Coronary artery (tissue), 2 donors: Measurements from ENCODE around the gene EEF1B2.
"Not testable (repeated sequence)": the region's sequence is repeated elsewhere in the genome, so short reads cannot be mapped to it uniquely, and the experiment has no call there.

ENCODE experiments used
- DNase-seq: peaks from one replicate; pipeline ENCODE4 v3.0.0-alpha.2; 2017; ENCODE audit warnings: low spot score
- H3K27ac ChIP-seq, 2 donors: fragments of 200-600 bp; sonication (generic); one replicate each; pipeline ENCODE4 v1.5.1; 2016 to 2019
- H3K4me3 ChIP-seq: fragments of 200-600 bp; sonication (generic); 2 replicates; pipeline ENCODE4 v1.5.1; 2016; ENCODE audit warnings: mild to moderate bottlenecking, moderate library complexity
- TF ChIP-seq, protein P1 (sequence below): fragments of 200-600 bp; sonication (generic); IDR thresholded peaks from one replicate; pipeline ENCODE4 v1.5.1; 2019; ENCODE audit warnings: antibody characterized with exemption

EEF1B2 gene

DNA sequence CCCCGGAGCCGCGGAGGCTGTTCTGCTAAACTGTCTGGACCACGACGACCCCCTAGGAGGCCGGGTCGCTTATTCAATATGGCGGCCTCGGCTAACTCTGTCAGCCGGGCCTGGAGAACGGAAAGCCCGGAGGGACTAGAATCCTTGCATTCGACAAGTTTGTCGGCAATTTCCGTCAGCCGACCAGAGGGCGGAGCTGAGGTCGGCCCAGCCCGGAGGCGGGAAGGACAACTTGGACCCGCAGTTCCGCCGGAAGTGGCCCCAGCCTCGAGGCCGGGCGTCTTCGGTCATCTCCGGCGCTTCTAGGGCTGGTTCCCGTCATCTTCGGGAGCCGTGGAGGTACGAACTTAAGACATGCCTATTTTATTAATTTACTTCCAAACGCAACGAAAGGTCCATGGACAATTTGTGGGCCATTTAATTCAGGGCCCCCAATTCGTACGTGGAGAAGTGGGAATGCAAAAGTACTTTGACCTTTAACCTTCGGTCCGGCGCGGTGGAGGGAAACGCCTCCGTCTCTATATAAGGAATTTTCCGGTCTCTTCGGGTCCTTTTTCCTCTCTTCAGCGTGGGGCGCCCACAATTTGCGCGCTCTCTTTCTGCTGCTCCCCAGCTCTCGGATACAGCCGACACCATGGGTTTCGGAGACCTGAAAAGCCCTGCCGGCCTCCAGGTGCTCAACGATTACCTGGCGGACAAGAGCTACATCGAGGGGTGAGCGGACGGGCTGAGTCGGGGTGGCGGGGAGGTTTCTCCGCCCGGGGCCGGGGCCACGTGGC lies at the start of gene EEF1B2, which contains the start of gene NDUFS1:
Gene EEF1B2 (plus strand): TSS at position 550 of the 779 bp plus-strand sequence. CDS start 85 bp downstream, at position 635.
Gene NDUFS1 (minus strand): TSS at position 99 of the 779 bp plus-strand sequence. CDS start 5,766 bp downstream, outside the sequence.
- H3K4me3 ChIP-seq, result peak within 1 kb of the TSS; percentile 90
- peak; percentile 99 for DNase-seq
- TF ChIP-seq, protein P1, sequence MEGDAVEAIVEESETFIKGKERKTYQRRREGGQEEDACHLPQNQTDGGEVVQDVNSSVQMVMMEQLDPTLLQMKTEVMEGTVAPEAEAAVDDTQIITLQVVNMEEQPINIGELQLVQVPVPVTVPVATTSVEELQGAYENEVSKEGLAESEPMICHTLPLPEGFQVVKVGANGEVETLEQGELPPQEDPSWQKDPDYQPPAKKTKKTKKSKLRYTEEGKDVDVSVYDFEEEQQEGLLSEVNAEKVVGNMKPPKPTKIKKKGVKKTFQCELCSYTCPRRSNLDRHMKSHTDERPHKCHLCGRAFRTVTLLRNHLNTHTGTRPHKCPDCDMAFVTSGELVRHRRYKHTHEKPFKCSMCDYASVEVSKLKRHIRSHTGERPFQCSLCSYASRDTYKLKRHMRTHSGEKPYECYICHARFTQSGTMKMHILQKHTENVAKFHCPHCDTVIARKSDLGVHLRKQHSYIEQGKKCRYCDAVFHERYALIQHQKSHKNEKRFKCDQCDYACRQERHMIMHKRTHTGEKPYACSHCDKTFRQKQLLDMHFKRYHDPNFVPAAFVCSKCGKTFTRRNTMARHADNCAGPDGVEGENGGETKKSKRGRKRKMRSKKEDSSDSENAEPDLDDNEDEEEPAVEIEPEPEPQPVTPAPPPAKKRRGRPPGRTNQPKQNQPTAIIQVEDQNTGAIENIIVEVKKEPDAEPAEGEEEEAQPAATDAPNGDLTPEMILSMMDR, result no peak
- H3K27ac ChIP-seq, result peak within 1 kb of the TSS; percentile 90 to 91

DNA sequence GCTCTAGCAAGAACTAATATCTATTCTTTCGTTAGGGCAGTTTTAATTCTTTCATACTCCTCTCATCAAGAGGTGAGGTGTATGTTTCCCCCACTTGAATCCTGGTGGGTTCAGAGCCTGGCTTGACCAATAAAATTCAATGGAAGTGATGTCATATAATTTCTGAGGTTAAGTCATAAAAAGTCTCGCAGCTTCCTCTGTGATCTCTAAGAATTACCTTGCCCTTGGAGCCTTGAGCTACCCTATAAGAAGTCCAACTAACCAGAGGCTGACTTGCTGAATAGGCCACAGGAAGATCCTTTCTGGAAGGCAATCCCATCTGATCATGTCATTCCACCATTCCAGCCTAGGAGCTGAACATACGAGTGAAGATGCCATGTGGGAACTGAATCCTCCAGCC lies 47.6 kb upstream of the EEF1B2 start:
- DNase-seq, result no peak
- Histone ChIP-seq H3K4me3 (no peak overlapping the region), H3K27ac (no peak overlapping the region)
- TF ChIP-seq, protein P1, result no peak

- H3K4me3 ChIP-seq, result no peak overlapping the region
- TF ChIP-seq, protein P1, result no peak
- DNase-seq, result no peak
- H3K27ac ChIP-seq, result no peak overlapping the region
Observed at GRCh38 chr2:206112846-206113547, 46.7 kb upstream of the EEF1B2 start.

GRCh38 chr2:206115026-206115578 lies 44.6 kb upstream of the EEF1B2 start:
- TF ChIP-seq, protein P1, result no peak
- DNase-seq, result no peak
- Histone ChIP-seq H3K4me3 (no peak overlapping the region), H3K27ac (no peak overlapping the region)

DNA sequence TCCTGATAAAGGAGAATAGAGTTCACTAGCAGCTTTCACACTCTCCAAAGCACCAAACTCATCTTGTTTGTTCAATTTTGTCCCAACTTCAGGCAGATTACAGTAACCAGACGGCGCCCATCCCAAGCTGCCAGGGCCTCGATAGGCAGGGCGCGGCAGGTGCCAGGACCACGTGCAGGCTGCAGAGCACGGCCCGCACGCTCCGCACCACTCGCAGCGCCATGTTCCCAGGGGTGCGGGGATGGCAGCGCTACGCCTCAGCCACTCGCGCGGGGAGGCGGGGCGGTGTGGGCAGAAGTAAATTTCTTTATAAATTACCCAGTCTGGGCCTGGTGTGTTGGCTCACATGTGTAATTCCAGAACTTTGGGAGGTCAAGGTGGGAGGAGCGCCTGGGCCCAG lies 43.4 kb upstream of the EEF1B2 start:
- TF ChIP-seq, protein P1, result no peak
- no peak overlapping the region for H3K27ac ChIP-seq
- no peak for DNase-seq
- no peak overlapping the region for H3K4me3 ChIP-seq

DNA sequence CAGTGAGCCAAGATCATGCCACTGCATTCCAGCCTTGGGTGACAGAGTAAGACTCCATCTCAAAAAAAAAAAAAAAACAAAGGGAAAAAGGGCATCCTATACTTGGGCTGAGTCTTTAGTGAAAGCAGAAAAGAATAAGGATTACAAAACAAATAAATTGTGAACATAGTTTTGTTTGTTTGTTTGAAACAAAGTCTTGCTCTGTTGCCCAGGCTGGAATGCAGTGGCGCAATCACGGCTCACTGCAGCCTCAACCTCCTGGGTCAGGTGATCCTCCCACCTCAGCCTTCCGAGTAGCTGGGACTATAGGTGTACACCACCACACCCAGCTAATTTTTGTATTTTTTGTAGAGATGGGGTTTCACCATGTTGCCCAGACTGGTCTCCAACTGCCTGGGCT lies 37.1 kb upstream of the EEF1B2 start:
- H3K27ac ChIP-seq, DNase-seq, H3K4me3 ChIP-seq: not testable (repeated sequence)

GRCh38 chr2:206125901-206126300 lies 33.8 kb upstream of the EEF1B2 start:
- TF ChIP-seq, protein P1, result no peak
- no peak overlapping the region for H3K27ac ChIP-seq
- DNase-seq, result no peak
- H3K4me3 ChIP-seq, result no peak overlapping the region
